Neural progenitor cell (in vitro differentiated cells): ENCODE results near the gene APLP1. TPM values are rescaled to one million over a fixed set of nuclear protein-coding genes. Genes with fewer than 3 reads are reported as not detected.
A peak's percentile ranks its signal among the peaks of the same experiment; 100 is the strongest.

Source experiments
- DNase-seq: peaks from one replicate; pipeline ENCODE4 v3.0.0-alpha.2; 2016; ENCODE audit warnings: low spot score
- H2AFZ ChIP-seq: fragments of 200-600 bp; sonication (generic); replicated peaks from 2 replicates; pipeline ENCODE4 v1.6.1; 2016; ENCODE audit warnings: antibody characterized with exemption
- H3F3A ChIP-seq: fragments of 200-600 bp; sonication (generic); 2 replicates; pipeline ENCODE4 v1.6.1; 2016; ENCODE audit warnings: antibody characterized with exemption, low read depth
- H3K27ac ChIP-seq: fragments of 200-600 bp; sonication (generic); 2 replicates; pipeline ENCODE4 v1.5.1; 2016; ENCODE audit warnings: mild to moderate bottlenecking
- H3K27me3 ChIP-seq: fragments of 200-600 bp; sonication (generic); 2 replicates; pipeline ENCODE4 v1.6.1; 2016; ENCODE audit warnings: mild to moderate bottlenecking, moderate library complexity
- H3K36me3 ChIP-seq: fragments of 200-600 bp; sonication (generic); 2 replicates; pipeline ENCODE4 v1.5.1; 2016
- H3K4me1 ChIP-seq: fragments of 200-600 bp; sonication (generic); 2 replicates; pipeline ENCODE4 v1.6.1; 2016; ENCODE audit warnings: mixed run types
- H3K4me2 ChIP-seq: fragments of 200-600 bp; sonication (generic); 2 replicates; pipeline ENCODE4 v1.6.1; 2016
- H3K4me3 ChIP-seq: fragments of 200-600 bp; sonication (generic); 2 replicates; pipeline ENCODE4 v1.5.1; 2016
- H3K79me2 ChIP-seq: fragments of 200-600 bp; sonication (generic); 2 replicates; pipeline ENCODE4 v1.6.1; 2016; ENCODE audit warnings: low read depth
- H3K9ac ChIP-seq: fragments of 200-600 bp; sonication (generic); 2 replicates; pipeline ENCODE4 v1.6.1; 2016
- H3K9me3 ChIP-seq: fragments of 200-600 bp; sonication (generic); 2 replicates; pipeline ENCODE4 v1.5.1; 2016; ENCODE audit warnings: low read depth
- H4K20me1 ChIP-seq: fragments of 200-600 bp; sonication (generic); 2 replicates; pipeline ENCODE4 v1.6.1; 2016; ENCODE audit warnings: low read depth
- H3K27ac Mint-ChIP-seq: 3 replicates; pipeline ENCODE4 v1.8.0; 2021; ENCODE audit warnings: mixed read lengths
- H3K27me3 Mint-ChIP-seq: 2 replicates; pipeline ENCODE4 v1.8.0; 2022; ENCODE audit warnings: low read depth, mild to moderate bottlenecking, inconsistent platforms, moderate library complexity, mixed read lengths; ENCODE audit not compliant: insufficient read depth
- H3K36me3 Mint-ChIP-seq: 3 replicates; pipeline ENCODE4 v1.8.0; 2021; ENCODE audit warnings: mixed read lengths
- H3K4me1 Mint-ChIP-seq: 3 replicates; pipeline ENCODE4 v1.8.0; 2021; ENCODE audit warnings: mixed read lengths
- H3K4me3 Mint-ChIP-seq: 3 replicates; pipeline ENCODE4 v1.8.0; 2021; ENCODE audit warnings: mild to moderate bottlenecking, moderate library complexity, mixed read lengths
- H3K9me3 Mint-ChIP-seq: 3 replicates; pipeline ENCODE4 v1.8.0; 2020; ENCODE audit warnings: mixed read lengths
- EZH2 ChIP-seq: fragments of 200-600 bp; sonication (generic); IDR thresholded peaks from 2 replicates; pipeline ENCODE4 v1.6.1; 2017; ENCODE audit warnings: antibody characterized with exemption, mild to moderate bottlenecking, moderate library complexity
- EZH2phosphoT487 ChIP-seq: fragments of 200-600 bp; sonication (generic); IDR thresholded peaks from 2 replicates; pipeline ENCODE4 v1.6.1; 2017; ENCODE audit warnings: antibody characterized with exemption
- total RNA-seq: library from RNA; depleted of rRNA; stranded (reverse); fragments of >200 nt; gene quantifications from 2 replicates; pipeline ENCODE4 v1.2.3, GENCODE V29; 2015; ENCODE audit warnings: low replicate concordance
- TF ChIP-seq, protein P1 (sequence below): fragments of 200-600 bp; sonication (generic); IDR thresholded peaks from 2 replicates; pipeline ENCODE4 v1.5.1; 2017; ENCODE audit warnings: antibody characterized with exemption, mild to moderate bottlenecking

APLP1 gene
- total RNA-seq, 1 donor from 2014 or later, result 89.5 TPM

DNA sequence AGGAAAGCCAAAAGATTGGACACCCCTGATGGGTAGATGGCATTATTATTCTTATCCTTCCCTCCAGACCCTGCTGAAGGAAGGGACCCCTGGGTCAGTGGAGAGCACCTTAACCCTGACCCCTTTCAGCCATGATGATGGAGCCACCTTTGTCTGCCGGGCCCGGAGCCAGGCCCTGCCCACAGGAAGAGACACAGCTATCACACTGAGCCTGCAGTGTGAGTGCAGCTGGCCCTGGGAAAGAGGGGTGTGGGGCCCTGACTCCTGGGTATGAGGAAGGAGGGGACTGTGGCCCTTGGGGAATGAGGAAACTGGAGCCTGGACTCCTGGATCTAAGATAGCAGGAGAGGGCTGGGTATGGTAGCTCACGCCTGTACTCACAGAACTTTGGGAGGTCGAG, 9.0 kb upstream of the APLP1 start:
- H2AFZ ChIP-seq, result no peak overlapping the region
- no peak overlapping the region for H3K27ac Mint-ChIP-seq
- peaks cover 8% of the 10 kb centered on the region for H4K20me1 ChIP-seq
- no peak overlapping the region for H3K27ac ChIP-seq
- no peaks in the 10 kb centered on the region for H3K79me2 ChIP-seq
- peaks cover 82% of the 10 kb centered on the region for H3K27me3 ChIP-seq
- TF ChIP-seq, protein P1, sequence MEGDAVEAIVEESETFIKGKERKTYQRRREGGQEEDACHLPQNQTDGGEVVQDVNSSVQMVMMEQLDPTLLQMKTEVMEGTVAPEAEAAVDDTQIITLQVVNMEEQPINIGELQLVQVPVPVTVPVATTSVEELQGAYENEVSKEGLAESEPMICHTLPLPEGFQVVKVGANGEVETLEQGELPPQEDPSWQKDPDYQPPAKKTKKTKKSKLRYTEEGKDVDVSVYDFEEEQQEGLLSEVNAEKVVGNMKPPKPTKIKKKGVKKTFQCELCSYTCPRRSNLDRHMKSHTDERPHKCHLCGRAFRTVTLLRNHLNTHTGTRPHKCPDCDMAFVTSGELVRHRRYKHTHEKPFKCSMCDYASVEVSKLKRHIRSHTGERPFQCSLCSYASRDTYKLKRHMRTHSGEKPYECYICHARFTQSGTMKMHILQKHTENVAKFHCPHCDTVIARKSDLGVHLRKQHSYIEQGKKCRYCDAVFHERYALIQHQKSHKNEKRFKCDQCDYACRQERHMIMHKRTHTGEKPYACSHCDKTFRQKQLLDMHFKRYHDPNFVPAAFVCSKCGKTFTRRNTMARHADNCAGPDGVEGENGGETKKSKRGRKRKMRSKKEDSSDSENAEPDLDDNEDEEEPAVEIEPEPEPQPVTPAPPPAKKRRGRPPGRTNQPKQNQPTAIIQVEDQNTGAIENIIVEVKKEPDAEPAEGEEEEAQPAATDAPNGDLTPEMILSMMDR, result no peak
- TF ChIP-seq EZH2 (no peak), EZH2phosphoT487 (no peak)
- no peak overlapping the region for H3K9ac ChIP-seq
- peaks cover 63% of the 10 kb centered on the region for H3K4me1 Mint-ChIP-seq
- H3K4me3 ChIP-seq, result no peak overlapping the region
- no peaks in the 10 kb centered on the region for H3K9me3 Mint-ChIP-seq
- no peak overlapping the region for H3K4me2 ChIP-seq
- no peak for DNase-seq
- H3K27me3 Mint-ChIP-seq, result peaks cover 22% of the 10 kb centered on the region
- peaks cover 29% of the 10 kb centered on the region for H3K4me1 ChIP-seq
- H3K4me3 Mint-ChIP-seq, result peak overlapping the region; percentile 36
- H3K36me3 Mint-ChIP-seq, result peaks cover 7% of the 10 kb centered on the region
- H3K36me3 ChIP-seq, result no peaks in the 10 kb centered on the region
- no peaks in the 10 kb centered on the region for H3K9me3 ChIP-seq
- peaks cover 41% of the 10 kb centered on the region for H3F3A ChIP-seq

- Mint-ChIP-seq H3K4me3 (peak overlapping the region; percentile 84), H3K4me1 (peaks cover 53% of the 10 kb centered on the region), H3K9me3 (no peaks in the 10 kb centered on the region), H3K27me3 (peaks cover 17% of the 10 kb centered on the region), H3K36me3 (peaks cover 13% of the 10 kb centered on the region), H3K27ac (no peak overlapping the region)
- no peak for DNase-seq
- H3K9ac ChIP-seq, result no peak overlapping the region
- peak; percentile 35 for TF ChIP-seq EZH2phosphoT487
- TF ChIP-seq, protein P1, result no peak
- TF ChIP-seq EZH2, result no peak
- no peak overlapping the region for H3K27ac ChIP-seq
- peak overlapping the region; percentile 94 for H3K4me2 ChIP-seq
- H3F3A ChIP-seq, result peaks cover 34% of the 10 kb centered on the region
- H3K9me3 ChIP-seq, result no peaks in the 10 kb centered on the region
- H4K20me1 ChIP-seq, result peaks cover 8% of the 10 kb centered on the region
- no peaks in the 10 kb centered on the region for H3K79me2 ChIP-seq
- peaks cover 72% of the 10 kb centered on the region for H3K27me3 ChIP-seq
- H3K36me3 ChIP-seq, result no peaks in the 10 kb centered on the region
- peaks cover 23% of the 10 kb centered on the region for H3K4me1 ChIP-seq
- H3K4me3 ChIP-seq, result peak overlapping the region; percentile 49
- no peak overlapping the region for H2AFZ ChIP-seq
These were observed 7.9 kb upstream of the APLP1 start for GRCh38 chr19:35860436-35860817.

GRCh38 chr19:35860818-35861639, 7.3 kb upstream of the APLP1 start:
- peaks cover 66% of the 10 kb centered on the region for H3K27me3 ChIP-seq
- Mint-ChIP-seq H3K36me3 (peaks cover 18% of the 10 kb centered on the region), H3K9me3 (no peaks in the 10 kb centered on the region), H3K27ac (peak overlapping the region; percentile 54), H3K27me3 (peaks cover 17% of the 10 kb centered on the region), H3K4me1 (peaks cover 48% of the 10 kb centered on the region), H3K4me3 (peak overlapping the region; percentile 84)
- no peak overlapping the region for H3K27ac ChIP-seq
- H4K20me1 ChIP-seq, result peaks cover 8% of the 10 kb centered on the region
- peak; percentile 98 for DNase-seq
- H3K4me2 ChIP-seq, result peak overlapping the region; percentile 94
- no peaks in the 10 kb centered on the region for H3K79me2 ChIP-seq
- H3K9ac ChIP-seq, result no peak overlapping the region
- peak overlapping the region; percentile 49 for H3K4me3 ChIP-seq
- TF ChIP-seq EZH2, result no peak
- no peak for TF ChIP-seq EZH2phosphoT487
- TF ChIP-seq, protein P1, result no peak
- peak overlapping the region; percentile 76 for H2AFZ ChIP-seq
- peaks cover 18% of the 10 kb centered on the region for H3K4me1 ChIP-seq
- no peaks in the 10 kb centered on the region for H3K9me3 ChIP-seq
- peaks cover 28% of the 10 kb centered on the region for H3F3A ChIP-seq
- no peaks in the 10 kb centered on the region for H3K36me3 ChIP-seq
